HEK293 (cell line): ENCODE data around the gene ICAM2.
A peak's percentile ranks its signal among the peaks of the same experiment; 100 is the strongest.

Experiments used
- TRIM28 ChIP-seq: IDR thresholded peaks from 2 replicates; pipeline ENCODE4 v1.6.1; 2011; ENCODE audit warnings: low read length, control low read depth, borderline replicate concordance
- ZFP3 ChIP-seq: fragments of 450-650 bp; formaldehyde crosslinking; IDR thresholded peaks from 2 replicates; pipeline ENCODE4 v1.5.1; 2016; ENCODE audit warnings: low read depth, missing biosample characterization, missing genetic modification characterization
- ZNF112 ChIP-seq: fragments of 450-650 bp; formaldehyde crosslinking; IDR thresholded peaks from 2 replicates; pipeline ENCODE4 v1.5.0; 2017; ENCODE audit warnings: missing biosample characterization, missing genetic modification characterization
- ZNF335 ChIP-seq: fragments of 450-650 bp; formaldehyde crosslinking; conservative IDR thresholded peaks from 2 replicates; pipeline ENCODE4 v1.5.1; 2016; ENCODE audit warnings: missing biosample characterization, missing genetic modification characterization
- ZNF350 ChIP-seq: fragments of 450-650 bp; formaldehyde crosslinking; IDR thresholded peaks from 2 replicates; pipeline ENCODE4 v1.5.0; 2017; ENCODE audit warnings: missing biosample characterization, mild to moderate bottlenecking, missing genetic modification characterization
- ZNF416 ChIP-seq: fragments of 450-650 bp; formaldehyde crosslinking; IDR thresholded peaks from 2 replicates; pipeline ENCODE4 v1.5.1; 2016; ENCODE audit warnings: missing biosample characterization, missing genetic modification characterization
- ZNF571 ChIP-seq: fragments of 450-650 bp; formaldehyde crosslinking; IDR thresholded peaks from 2 replicates; pipeline ENCODE4 v1.5.0; 2017; ENCODE audit warnings: missing biosample characterization, missing genetic modification characterization
- ZNF585B ChIP-seq: fragments of 450-650 bp; formaldehyde crosslinking; IDR thresholded peaks from 2 replicates; pipeline ENCODE4 v1.5.1; 2016; ENCODE audit warnings: missing biosample characterization, missing genetic modification characterization
- ZNF677 ChIP-seq: fragments of 450-650 bp; IDR thresholded peaks from 2 replicates; pipeline ENCODE4 v1.5.0; 2018; ENCODE audit warnings: missing biosample characterization, mild to moderate bottlenecking, missing genetic modification characterization, moderate library complexity
- ZSCAN30 ChIP-seq: fragments of 450-650 bp; IDR thresholded peaks from 2 replicates; pipeline ENCODE4 v1.5.1; 2018; ENCODE audit warnings: missing biosample characterization, mild to moderate bottlenecking, missing genetic modification characterization, moderate library complexity
- ZXDB ChIP-seq: fragments of 450-650 bp; formaldehyde crosslinking; IDR thresholded peaks from 2 replicates; pipeline ENCODE4 v1.5.1; 2016; ENCODE audit warnings: missing biosample characterization, missing genetic modification characterization
- TF ChIP-seq, protein P1 (sequence below): fragments of 450-650 bp; formaldehyde crosslinking; IDR thresholded peaks from 2 replicates; pipeline ENCODE4 v1.5.1; 2017; ENCODE audit warnings: missing biosample characterization, missing genetic modification characterization
- TF ChIP-seq, protein P2 (sequence below): fragments of 450-650 bp; formaldehyde crosslinking; IDR thresholded peaks from 2 replicates; pipeline ENCODE4 v1.5.1; 2017; ENCODE audit warnings: missing biosample characterization, missing genetic modification characterization
- TF ChIP-seq, protein P3 (sequence below): fragments of 450-650 bp; formaldehyde crosslinking; IDR thresholded peaks from 2 replicates; pipeline ENCODE4 v1.5.1; 2016; ENCODE audit warnings: missing biosample characterization, missing genetic modification characterization
- TF ChIP-seq, protein P4 (sequence below): fragments of 450-650 bp; formaldehyde crosslinking; IDR thresholded peaks from 2 replicates; pipeline ENCODE4 v1.5.1; 2016; ENCODE audit warnings: missing biosample characterization, missing genetic modification characterization
- TF ChIP-seq, protein P5 (sequence below): fragments of 450-650 bp; formaldehyde crosslinking; IDR thresholded peaks from 2 replicates; pipeline ENCODE4 v1.5.1; 2016; ENCODE audit warnings: missing biosample characterization, missing genetic modification characterization, borderline replicate concordance
- TF ChIP-seq, protein P6 (sequence below): fragments of 450-650 bp; formaldehyde crosslinking; optimal IDR thresholded peaks from 2 replicates; pipeline ENCODE3; 2016; ENCODE audit warnings: missing biosample characterization, mild to moderate bottlenecking, missing genetic modification characterization
- TF ChIP-seq, protein P7 (sequence below): fragments of 450-650 bp; formaldehyde crosslinking; IDR thresholded peaks from 2 replicates; pipeline ENCODE4 v1.5.1; 2016; ENCODE audit warnings: missing biosample characterization, missing genetic modification characterization

ICAM2 gene

DNA sequence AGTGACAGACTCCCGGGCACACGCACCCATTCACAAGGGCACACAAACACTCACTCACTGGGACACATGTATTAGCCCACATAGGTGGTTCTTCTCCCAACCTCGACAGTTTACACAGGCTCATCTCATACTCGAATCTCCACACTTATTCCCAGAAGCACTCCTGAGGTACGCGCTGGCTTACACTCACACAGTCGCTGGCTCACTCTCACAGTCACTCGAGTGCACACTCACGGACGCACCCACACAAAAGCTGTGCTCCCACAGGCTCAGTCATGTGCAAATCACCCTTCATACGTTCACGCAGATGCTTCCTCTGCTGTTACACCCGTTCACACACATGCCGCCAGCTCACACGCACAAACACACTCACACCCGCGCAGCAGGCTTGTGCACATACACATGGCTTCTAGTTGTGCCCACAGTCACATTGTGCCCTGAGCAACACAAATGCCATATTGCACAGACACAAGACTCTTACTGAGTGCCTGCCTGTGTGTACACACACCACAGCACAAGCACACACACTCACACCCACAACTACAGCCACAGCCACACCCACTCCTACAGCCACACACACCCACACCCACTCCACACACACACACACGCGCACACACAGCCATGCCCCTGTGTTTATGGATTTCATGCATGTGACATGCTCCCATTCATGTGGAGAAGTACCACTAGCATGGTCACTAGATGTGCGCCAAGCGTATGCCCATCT is 30.6 kb downstream of the ICAM2 start (continued):
- TF ChIP-seq, protein P1, sequence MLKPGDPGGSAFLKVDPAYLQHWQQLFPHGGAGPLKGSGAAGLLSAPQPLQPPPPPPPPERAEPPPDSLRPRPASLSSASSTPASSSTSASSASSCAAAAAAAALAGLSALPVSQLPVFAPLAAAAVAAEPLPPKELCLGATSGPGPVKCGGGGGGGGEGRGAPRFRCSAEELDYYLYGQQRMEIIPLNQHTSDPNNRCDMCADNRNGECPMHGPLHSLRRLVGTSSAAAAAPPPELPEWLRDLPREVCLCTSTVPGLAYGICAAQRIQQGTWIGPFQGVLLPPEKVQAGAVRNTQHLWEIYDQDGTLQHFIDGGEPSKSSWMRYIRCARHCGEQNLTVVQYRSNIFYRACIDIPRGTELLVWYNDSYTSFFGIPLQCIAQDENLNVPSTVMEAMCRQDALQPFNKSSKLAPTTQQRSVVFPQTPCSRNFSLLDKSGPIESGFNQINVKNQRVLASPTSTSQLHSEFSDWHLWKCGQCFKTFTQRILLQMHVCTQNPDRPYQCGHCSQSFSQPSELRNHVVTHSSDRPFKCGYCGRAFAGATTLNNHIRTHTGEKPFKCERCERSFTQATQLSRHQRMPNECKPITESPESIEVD (tag by site-specific recombination), result no peak
- TF ChIP-seq ZFP3 (no peak), ZXDB (tag by site-specific recombination) (no peak), ZNF416 (no peak), ZNF571 (no peak), ZSCAN30 (tag by site-specific recombination) (no peak), TRIM28 (no peak), ZNF585B (no peak), ZNF335 (tag by site-specific recombination) (no peak), ZNF677 (no peak), ZNF112 (no peak), ZNF350 (tag by site-specific recombination) (no peak)
- TF ChIP-seq, protein P2, sequence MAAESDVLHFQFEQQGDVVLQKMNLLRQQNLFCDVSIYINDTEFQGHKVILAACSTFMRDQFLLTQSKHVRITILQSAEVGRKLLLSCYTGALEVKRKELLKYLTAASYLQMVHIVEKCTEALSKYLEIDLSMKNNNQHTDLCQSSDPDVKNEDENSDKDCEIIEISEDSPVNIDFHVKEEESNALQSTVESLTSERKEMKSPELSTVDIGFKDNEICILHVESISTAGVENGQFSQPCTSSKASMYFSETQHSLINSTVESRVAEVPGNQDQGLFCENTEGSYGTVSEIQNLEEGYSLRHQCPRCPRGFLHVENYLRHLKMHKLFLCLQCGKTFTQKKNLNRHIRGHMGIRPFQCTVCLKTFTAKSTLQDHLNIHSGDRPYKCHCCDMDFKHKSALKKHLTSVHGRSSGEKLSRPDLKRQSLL (tag by site-specific recombination), result no peak
- TF ChIP-seq, protein P3, sequence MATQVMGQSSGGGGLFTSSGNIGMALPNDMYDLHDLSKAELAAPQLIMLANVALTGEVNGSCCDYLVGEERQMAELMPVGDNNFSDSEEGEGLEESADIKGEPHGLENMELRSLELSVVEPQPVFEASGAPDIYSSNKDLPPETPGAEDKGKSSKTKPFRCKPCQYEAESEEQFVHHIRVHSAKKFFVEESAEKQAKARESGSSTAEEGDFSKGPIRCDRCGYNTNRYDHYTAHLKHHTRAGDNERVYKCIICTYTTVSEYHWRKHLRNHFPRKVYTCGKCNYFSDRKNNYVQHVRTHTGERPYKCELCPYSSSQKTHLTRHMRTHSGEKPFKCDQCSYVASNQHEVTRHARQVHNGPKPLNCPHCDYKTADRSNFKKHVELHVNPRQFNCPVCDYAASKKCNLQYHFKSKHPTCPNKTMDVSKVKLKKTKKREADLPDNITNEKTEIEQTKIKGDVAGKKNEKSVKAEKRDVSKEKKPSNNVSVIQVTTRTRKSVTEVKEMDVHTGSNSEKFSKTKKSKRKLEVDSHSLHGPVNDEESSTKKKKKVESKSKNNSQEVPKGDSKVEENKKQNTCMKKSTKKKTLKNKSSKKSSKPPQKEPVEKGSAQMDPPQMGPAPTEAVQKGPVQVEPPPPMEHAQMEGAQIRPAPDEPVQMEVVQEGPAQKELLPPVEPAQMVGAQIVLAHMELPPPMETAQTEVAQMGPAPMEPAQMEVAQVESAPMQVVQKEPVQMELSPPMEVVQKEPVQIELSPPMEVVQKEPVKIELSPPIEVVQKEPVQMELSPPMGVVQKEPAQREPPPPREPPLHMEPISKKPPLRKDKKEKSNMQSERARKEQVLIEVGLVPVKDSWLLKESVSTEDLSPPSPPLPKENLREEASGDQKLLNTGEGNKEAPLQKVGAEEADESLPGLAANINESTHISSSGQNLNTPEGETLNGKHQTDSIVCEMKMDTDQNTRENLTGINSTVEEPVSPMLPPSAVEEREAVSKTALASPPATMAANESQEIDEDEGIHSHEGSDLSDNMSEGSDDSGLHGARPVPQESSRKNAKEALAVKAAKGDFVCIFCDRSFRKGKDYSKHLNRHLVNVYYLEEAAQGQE (tag by site-specific recombination), result no peak
- TF ChIP-seq, protein P4, sequence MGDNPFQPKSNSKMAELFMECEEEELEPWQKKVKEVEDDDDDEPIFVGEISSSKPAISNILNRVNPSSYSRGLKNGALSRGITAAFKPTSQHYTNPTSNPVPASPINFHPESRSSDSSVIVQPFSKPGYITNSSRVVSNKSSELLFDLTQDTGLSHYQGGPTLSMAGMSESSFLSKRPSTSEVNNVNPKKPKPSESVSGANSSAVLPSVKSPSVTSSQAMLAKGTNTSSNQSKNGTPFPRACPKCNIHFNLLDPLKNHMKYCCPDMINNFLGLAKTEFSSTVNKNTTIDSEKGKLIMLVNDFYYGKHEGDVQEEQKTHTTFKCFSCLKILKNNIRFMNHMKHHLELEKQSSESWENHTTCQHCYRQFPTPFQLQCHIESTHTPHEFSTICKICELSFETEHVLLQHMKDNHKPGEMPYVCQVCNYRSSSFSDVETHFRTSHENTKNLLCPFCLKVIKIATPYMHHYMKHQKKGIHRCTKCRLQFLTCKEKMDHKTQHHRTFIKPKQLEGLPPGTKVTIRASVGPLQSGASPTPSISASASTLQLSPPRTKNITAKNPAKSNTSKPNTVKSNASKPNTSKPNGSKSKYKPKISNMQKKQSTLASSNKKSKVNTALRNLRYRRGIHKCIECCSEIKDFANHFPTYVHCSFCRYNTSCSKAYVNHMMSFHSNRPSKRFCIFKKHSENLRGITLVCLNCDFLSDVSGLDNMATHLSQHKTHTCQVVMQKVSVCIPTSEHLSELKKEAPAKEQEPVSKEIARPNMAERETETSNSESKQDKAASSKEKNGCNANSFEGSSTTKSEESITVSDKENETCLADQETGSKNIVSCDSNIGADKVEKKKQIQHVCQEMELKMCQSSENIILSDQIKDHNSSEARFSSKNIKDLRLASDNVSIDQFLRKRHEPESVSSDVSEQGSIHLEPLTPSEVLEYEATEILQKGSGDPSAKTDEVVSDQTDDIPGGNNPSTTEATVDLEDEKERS, result no peak
- TF ChIP-seq, protein P5, sequence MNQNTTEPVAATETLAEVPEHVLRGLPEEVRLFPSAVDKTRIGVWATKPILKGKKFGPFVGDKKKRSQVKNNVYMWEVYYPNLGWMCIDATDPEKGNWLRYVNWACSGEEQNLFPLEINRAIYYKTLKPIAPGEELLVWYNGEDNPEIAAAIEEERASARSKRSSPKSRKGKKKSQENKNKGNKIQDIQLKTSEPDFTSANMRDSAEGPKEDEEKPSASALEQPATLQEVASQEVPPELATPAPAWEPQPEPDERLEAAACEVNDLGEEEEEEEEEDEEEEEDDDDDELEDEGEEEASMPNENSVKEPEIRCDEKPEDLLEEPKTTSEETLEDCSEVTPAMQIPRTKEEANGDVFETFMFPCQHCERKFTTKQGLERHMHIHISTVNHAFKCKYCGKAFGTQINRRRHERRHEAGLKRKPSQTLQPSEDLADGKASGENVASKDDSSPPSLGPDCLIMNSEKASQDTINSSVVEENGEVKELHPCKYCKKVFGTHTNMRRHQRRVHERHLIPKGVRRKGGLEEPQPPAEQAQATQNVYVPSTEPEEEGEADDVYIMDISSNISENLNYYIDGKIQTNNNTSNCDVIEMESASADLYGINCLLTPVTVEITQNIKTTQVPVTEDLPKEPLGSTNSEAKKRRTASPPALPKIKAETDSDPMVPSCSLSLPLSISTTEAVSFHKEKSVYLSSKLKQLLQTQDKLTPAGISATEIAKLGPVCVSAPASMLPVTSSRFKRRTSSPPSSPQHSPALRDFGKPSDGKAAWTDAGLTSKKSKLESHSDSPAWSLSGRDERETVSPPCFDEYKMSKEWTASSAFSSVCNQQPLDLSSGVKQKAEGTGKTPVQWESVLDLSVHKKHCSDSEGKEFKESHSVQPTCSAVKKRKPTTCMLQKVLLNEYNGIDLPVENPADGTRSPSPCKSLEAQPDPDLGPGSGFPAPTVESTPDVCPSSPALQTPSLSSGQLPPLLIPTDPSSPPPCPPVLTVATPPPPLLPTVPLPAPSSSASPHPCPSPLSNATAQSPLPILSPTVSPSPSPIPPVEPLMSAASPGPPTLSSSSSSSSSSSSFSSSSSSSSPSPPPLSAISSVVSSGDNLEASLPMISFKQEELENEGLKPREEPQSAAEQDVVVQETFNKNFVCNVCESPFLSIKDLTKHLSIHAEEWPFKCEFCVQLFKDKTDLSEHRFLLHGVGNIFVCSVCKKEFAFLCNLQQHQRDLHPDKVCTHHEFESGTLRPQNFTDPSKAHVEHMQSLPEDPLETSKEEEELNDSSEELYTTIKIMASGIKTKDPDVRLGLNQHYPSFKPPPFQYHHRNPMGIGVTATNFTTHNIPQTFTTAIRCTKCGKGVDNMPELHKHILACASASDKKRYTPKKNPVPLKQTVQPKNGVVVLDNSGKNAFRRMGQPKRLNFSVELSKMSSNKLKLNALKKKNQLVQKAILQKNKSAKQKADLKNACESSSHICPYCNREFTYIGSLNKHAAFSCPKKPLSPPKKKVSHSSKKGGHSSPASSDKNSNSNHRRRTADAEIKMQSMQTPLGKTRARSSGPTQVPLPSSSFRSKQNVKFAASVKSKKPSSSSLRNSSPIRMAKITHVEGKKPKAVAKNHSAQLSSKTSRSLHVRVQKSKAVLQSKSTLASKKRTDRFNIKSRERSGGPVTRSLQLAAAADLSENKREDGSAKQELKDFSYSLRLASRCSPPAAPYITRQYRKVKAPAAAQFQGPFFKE, result no peak
- TF ChIP-seq, protein P6, sequence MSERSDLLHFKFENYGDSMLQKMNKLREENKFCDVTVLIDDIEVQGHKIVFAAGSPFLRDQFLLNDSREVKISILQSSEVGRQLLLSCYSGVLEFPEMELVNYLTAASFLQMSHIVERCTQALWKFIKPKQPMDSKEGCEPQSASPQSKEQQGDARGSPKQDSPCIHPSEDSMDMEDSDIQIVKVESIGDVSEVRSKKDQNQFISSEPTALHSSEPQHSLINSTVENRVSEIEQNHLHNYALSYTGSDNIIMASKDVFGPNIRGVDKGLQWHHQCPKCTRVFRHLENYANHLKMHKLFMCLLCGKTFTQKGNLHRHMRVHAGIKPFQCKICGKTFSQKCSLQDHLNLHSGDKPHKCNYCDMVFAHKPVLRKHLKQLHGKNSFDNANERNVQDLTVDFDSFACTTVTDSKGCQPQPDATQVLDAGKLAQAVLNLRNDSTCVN, result peak; percentile 11
- TF ChIP-seq, protein P7, sequence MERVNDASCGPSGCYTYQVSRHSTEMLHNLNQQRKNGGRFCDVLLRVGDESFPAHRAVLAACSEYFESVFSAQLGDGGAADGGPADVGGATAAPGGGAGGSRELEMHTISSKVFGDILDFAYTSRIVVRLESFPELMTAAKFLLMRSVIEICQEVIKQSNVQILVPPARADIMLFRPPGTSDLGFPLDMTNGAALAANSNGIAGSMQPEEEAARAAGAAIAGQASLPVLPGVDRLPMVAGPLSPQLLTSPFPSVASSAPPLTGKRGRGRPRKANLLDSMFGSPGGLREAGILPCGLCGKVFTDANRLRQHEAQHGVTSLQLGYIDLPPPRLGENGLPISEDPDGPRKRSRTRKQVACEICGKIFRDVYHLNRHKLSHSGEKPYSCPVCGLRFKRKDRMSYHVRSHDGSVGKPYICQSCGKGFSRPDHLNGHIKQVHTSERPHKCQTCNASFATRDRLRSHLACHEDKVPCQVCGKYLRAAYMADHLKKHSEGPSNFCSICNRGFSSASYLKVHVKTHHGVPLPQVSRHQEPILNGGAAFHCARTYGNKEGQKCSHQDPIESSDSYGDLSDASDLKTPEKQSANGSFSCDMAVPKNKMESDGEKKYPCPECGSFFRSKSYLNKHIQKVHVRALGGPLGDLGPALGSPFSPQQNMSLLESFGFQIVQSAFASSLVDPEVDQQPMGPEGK (tag by site-specific recombination), result no peak
